Measurements from ENCODE around the gene WSB2.

WSB2 gene

GRCh38 chr12:118055144-118055557, 5.8 kb downstream of the WSB2 start:
- H3K4me1 ChIP-seq (ENCODE audit: control insufficient read depth, insufficient read depth, low read length, poor library complexity, severe bottlenecking): peaks cover 8% of the 10 kb centered on the region
- peak; percentile 25 to 48 (median 46) for DNase-seq
- H3K9me3 ChIP-seq (ENCODE audit: control insufficient read depth, low read length): no peaks in the 10 kb centered on the region
- H3K4me3 ChIP-seq (ENCODE audit: insufficient read depth, low read depth, low read length, poor library complexity, severe bottlenecking): no peak overlapping the region
- H3K36me3 ChIP-seq (ENCODE audit: control insufficient read depth, insufficient read depth, low read length): peaks cover 9% of the 10 kb centered on the region
- no peak overlapping the region for H3K27ac ChIP-seq (ENCODE audit: insufficient read depth, low read length, poor library complexity, severe bottlenecking)
- no peaks in the 10 kb centered on the region for H3K27me3 ChIP-seq (replicated peaks; ENCODE audit: control insufficient read depth, insufficient read depth, low read length, poor library complexity, severe bottlenecking)

GRCh38 chr12:118053071-118053985, 7.7 kb downstream of the WSB2 start:
- H3K4me1 ChIP-seq (ENCODE audit: control insufficient read depth, insufficient read depth, low read length, poor library complexity, severe bottlenecking): no peaks in the 10 kb centered on the region
- peak in 1 of 3 donors; percentile 10 for DNase-seq
- peaks cover 9% of the 10 kb centered on the region for H3K36me3 ChIP-seq (ENCODE audit: control insufficient read depth, insufficient read depth, low read length)
- peak overlapping the region; percentile 21 for H3K27ac ChIP-seq (ENCODE audit: insufficient read depth, low read length, poor library complexity, severe bottlenecking)
- H3K9me3 ChIP-seq (ENCODE audit: control insufficient read depth, low read length): no peaks in the 10 kb centered on the region
- no peak overlapping the region for H3K4me3 ChIP-seq (ENCODE audit: insufficient read depth, low read depth, low read length, poor library complexity, severe bottlenecking)
- no peaks in the 10 kb centered on the region for H3K27me3 ChIP-seq (replicated peaks; ENCODE audit: control insufficient read depth, insufficient read depth, low read length, poor library complexity, severe bottlenecking)

DNA sequence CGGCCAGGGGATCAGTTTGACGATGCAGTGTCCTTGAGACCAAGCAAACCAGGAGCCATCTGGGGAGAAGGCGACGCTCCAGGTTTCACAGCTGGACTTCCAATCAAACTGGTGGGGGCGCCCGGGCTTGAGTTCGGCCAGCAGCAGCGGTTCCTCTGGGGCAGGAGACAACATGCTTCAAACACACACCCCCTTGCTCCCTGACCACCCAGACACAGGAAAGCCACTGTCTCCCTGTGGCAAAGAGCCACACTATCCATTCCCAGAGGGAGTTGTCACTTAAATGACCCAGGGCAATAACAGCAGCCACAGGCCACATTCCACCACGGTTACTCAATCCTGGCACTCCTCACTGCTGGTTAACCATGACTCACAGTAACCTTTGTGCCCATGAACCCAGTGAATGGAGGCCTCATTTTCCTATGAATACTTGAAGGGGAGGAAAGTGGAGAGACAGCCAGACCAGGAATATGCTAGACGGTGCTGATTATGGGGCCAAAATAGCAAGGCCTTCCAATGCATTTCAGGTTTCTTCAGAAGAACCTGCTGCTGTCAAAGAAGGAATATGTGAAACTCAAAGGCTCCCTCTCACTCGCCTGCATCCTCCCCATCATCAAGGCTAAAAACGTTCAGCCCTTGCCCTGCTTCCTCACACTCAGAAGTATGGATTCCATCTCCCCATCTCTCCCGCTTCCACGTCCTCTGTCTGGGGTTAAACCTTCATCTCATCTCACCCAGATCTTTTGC, 8.5 kb downstream of the WSB2 start:
- H3K36me3 ChIP-seq (ENCODE audit: control insufficient read depth, insufficient read depth, low read length): peaks cover 9% of the 10 kb centered on the region
- no peaks in the 10 kb centered on the region for H3K9me3 ChIP-seq (ENCODE audit: control insufficient read depth, low read length)
- H3K4me3 ChIP-seq (ENCODE audit: insufficient read depth, low read depth, low read length, poor library complexity, severe bottlenecking): no peak overlapping the region
- H3K27me3 ChIP-seq (replicated peaks; ENCODE audit: control insufficient read depth, insufficient read depth, low read length, poor library complexity, severe bottlenecking): no peaks in the 10 kb centered on the region
- no peak for DNase-seq
- no peaks in the 10 kb centered on the region for H3K4me1 ChIP-seq (ENCODE audit: control insufficient read depth, insufficient read depth, low read length, poor library complexity, severe bottlenecking)
- H3K27ac ChIP-seq (ENCODE audit: insufficient read depth, low read length, poor library complexity, severe bottlenecking): peak overlapping the region; percentile 21

DNA sequence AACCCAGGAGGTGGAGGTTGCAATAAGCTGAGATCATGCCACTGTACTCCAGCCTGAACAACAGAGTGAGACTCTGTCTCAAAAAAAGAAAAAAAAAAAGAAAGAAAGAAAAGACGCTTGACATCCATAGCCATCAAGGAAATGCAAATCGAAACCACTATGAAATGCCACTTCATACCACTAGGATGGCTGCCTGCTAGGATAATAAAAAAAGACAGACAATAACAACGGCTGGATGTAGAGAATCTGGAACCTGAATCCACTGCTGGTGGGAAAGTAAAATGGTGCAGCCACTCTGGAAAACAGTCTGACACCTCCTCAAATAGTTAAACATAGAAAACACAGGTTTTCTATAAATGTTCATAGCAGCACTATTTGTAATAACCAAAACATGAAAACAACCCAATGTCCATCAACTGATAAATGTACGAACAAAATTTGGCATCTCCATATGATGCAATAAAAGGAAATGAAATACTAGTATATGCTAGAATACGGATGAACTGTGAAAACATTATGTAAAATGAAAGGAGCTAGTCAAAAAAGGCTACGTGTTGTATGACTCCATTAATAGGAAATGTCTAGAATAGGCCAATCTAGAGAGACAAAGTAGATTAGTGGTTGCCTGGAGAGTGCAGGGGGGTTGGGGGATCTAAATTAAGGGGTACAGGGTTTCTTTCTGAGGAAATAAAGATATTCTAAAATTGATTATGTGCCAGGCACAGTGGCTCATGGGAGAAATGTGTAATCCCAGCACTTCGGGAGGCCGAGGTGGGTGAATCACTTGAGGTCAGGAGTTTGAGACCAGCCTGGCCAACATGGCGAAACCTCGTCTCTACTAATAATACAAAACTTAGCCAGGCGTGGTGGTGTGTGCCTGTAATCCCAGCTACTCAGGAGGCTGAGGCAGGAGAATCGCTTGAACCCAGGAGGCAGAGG, 9.7 kb downstream of the WSB2 start:
- H3K36me3 ChIP-seq (ENCODE audit: control insufficient read depth, insufficient read depth, low read length): peaks cover 9% of the 10 kb centered on the region
- H3K4me3 ChIP-seq (ENCODE audit: insufficient read depth, low read depth, low read length, poor library complexity, severe bottlenecking): no peak overlapping the region
- no peaks in the 10 kb centered on the region for H3K27me3 ChIP-seq (replicated peaks; ENCODE audit: control insufficient read depth, insufficient read depth, low read length, poor library complexity, severe bottlenecking)
- H3K9me3 ChIP-seq (ENCODE audit: control insufficient read depth, low read length): no peaks in the 10 kb centered on the region
- no peaks in the 10 kb centered on the region for H3K4me1 ChIP-seq (ENCODE audit: control insufficient read depth, insufficient read depth, low read length, poor library complexity, severe bottlenecking)
- H3K27ac ChIP-seq (ENCODE audit: insufficient read depth, low read length, poor library complexity, severe bottlenecking): no peak overlapping the region
- no peak for DNase-seq

GRCh38 chr12:118046430-118046829, 14.5 kb downstream of the WSB2 start:
- Histone ChIP-seq H3K36me3 (ENCODE audit: control insufficient read depth, insufficient read depth, low read length) (peaks cover 30% of the 10 kb centered on the region), H3K4me1 (ENCODE audit: control insufficient read depth, insufficient read depth, low read length, poor library complexity, severe bottlenecking) (no peaks in the 10 kb centered on the region)

GRCh38 chr12:118044577-118044976, 16.4 kb downstream of the WSB2 start:
- Histone ChIP-seq H3K27ac (ENCODE audit: insufficient read depth, low read length, poor library complexity, severe bottlenecking) (no peak overlapping the region), H3K9me3 (ENCODE audit: control insufficient read depth, low read length) (no peaks in the 10 kb centered on the region), H3K4me1 (ENCODE audit: control insufficient read depth, insufficient read depth, low read length, poor library complexity, severe bottlenecking) (no peaks in the 10 kb centered on the region), H3K4me3 (ENCODE audit: insufficient read depth, low read depth, low read length, poor library complexity, severe bottlenecking) (no peak overlapping the region), H3K27me3 (replicated peaks; ENCODE audit: control insufficient read depth, insufficient read depth, low read length, poor library complexity, severe bottlenecking) (no peaks in the 10 kb centered on the region), H3K36me3 (ENCODE audit: control insufficient read depth, insufficient read depth, low read length) (peaks cover 45% of the 10 kb centered on the region)
- DNase-seq: no peak

More at GRCh38 chr12:118046430-118046829, 14.5 kb downstream of the WSB2 start:
- DNase-seq: no peak
- H3K27me3 ChIP-seq (replicated peaks; ENCODE audit: control insufficient read depth, insufficient read depth, low read length, poor library complexity, severe bottlenecking): no peaks in the 10 kb centered on the region
- H3K9me3 ChIP-seq (ENCODE audit: control insufficient read depth, low read length): no peaks in the 10 kb centered on the region
- H3K4me3 ChIP-seq (ENCODE audit: insufficient read depth, low read depth, low read length, poor library complexity, severe bottlenecking): no peak overlapping the region
- no peak overlapping the region for H3K27ac ChIP-seq (ENCODE audit: insufficient read depth, low read length, poor library complexity, severe bottlenecking)

DNA sequence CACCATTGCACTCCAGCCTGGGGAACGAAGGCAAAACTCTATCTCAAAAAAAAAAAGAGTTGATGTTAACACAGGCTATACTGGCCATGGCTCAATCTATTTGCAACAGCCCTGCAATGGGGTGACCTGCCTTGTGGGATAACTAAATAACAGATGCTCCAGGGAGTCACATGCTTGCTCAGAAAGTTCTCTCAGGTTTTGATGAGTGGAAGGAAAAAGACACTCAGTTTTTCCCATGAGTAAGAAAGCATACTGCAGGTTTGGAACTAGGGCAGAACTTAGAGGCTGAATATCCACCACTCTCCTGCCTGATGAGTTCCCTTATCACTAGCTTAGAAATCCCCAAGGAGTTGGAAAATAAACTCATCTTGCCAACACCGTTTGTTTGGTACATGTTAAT, 16.9 kb downstream of the WSB2 start:
- peaks cover 48% of the 10 kb centered on the region for H3K36me3 ChIP-seq (ENCODE audit: control insufficient read depth, insufficient read depth, low read length)
- no peak overlapping the region for H3K27ac ChIP-seq (ENCODE audit: insufficient read depth, low read length, poor library complexity, severe bottlenecking)
- no peak overlapping the region for H3K4me3 ChIP-seq (ENCODE audit: insufficient read depth, low read depth, low read length, poor library complexity, severe bottlenecking)
- no peaks in the 10 kb centered on the region for H3K4me1 ChIP-seq (ENCODE audit: control insufficient read depth, insufficient read depth, low read length, poor library complexity, severe bottlenecking)
- H3K27me3 ChIP-seq (replicated peaks; ENCODE audit: control insufficient read depth, insufficient read depth, low read length, poor library complexity, severe bottlenecking): no peaks in the 10 kb centered on the region
- DNase-seq: no peak
- no peaks in the 10 kb centered on the region for H3K9me3 ChIP-seq (ENCODE audit: control insufficient read depth, low read length)

DNA sequence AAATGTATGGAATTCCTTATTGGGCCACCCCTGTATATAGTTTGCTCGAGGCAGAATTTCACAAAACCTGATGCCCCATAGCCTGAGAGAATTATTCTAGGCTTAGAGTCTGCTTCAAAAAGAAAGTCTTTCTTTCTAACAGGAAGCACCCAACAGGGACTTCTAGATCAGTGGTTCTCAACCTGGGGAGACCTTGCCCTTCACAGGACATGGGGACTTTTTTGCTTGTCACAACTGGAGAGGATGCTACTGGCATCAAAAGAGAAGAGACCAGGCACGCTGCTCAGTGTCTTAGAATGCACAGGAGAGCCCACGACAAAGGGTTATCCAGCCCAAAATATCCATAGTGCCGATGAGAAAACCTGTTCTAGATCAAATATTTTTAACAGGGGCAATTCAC, 18.9 kb downstream of the WSB2 start:
- H3K4me1 ChIP-seq (ENCODE audit: control insufficient read depth, insufficient read depth, low read length, poor library complexity, severe bottlenecking): no peaks in the 10 kb centered on the region
- no peak overlapping the region for H3K4me3 ChIP-seq (ENCODE audit: insufficient read depth, low read depth, low read length, poor library complexity, severe bottlenecking)
- peaks cover 56% of the 10 kb centered on the region for H3K36me3 ChIP-seq (ENCODE audit: control insufficient read depth, insufficient read depth, low read length)
- H3K27ac ChIP-seq (ENCODE audit: insufficient read depth, low read length, poor library complexity, severe bottlenecking): no peak overlapping the region
- no peak for DNase-seq
- H3K9me3 ChIP-seq (ENCODE audit: control insufficient read depth, low read length): no peaks in the 10 kb centered on the region
- no peaks in the 10 kb centered on the region for H3K27me3 ChIP-seq (replicated peaks; ENCODE audit: control insufficient read depth, insufficient read depth, low read length, poor library complexity, severe bottlenecking)

DNA sequence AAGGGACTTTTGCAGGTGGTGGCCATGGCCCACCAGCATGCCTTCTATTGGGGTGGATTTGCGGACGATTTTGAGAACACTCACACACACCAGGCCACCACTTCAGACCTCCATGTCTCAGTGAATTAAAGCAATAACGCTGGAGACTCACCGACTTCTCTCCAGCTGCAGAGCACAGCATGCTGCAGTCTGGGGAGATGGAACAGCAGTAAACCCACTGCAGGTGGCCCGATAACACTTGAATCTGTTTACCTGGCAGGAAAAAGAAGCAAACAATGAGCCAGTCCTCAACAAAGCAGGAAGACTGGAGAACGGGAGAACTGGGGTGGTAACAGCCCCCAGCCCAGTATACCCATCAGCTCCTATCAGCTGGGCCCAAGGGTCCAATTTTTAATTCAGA, 22.8 kb downstream of the WSB2 start:
- Histone ChIP-seq H3K27ac (ENCODE audit: insufficient read depth, low read length, poor library complexity, severe bottlenecking) (no peak overlapping the region), H3K36me3 (ENCODE audit: control insufficient read depth, insufficient read depth, low read length) (peaks cover 75% of the 10 kb centered on the region)
- DNase-seq: no peak

More for the DNA sequence above, 22.8 kb downstream of the WSB2 start:
- Histone ChIP-seq H3K4me1 (ENCODE audit: control insufficient read depth, insufficient read depth, low read length, poor library complexity, severe bottlenecking) (no peaks in the 10 kb centered on the region), H3K4me3 (ENCODE audit: insufficient read depth, low read depth, low read length, poor library complexity, severe bottlenecking) (no peak overlapping the region), H3K9me3 (ENCODE audit: control insufficient read depth, low read length) (no peaks in the 10 kb centered on the region), H3K27me3 (replicated peaks; ENCODE audit: control insufficient read depth, insufficient read depth, low read length, poor library complexity, severe bottlenecking) (no peaks in the 10 kb centered on the region)
